Duodenal mucosa (tissue), 2 donors: Measurements from ENCODE around the gene EPS8L3.

ENCODE experiments used
- H3K27ac ChIP-seq: one replicate; pipeline ENCODE4 v1.7.0; 2013; ENCODE audit warnings: low read depth, low read length
- H3K27me3 ChIP-seq, 2 donors: one replicate each; pipeline ENCODE4 v1.7.0; 2013; ENCODE audit warnings: low read length in 2 of 2, control low read depth in 1 of 2; ENCODE audit not compliant: insufficient read depth in 2 of 2, control insufficient read depth in 1 of 2
- H3K36me3 ChIP-seq, 2 donors: one replicate each; pipeline ENCODE4 v1.7.0; 2013; ENCODE audit warnings: low read length in 2 of 2, control low read depth in 1 of 2; ENCODE audit not compliant: insufficient read depth in 2 of 2, control insufficient read depth in 1 of 2
- H3K4me1 ChIP-seq, 2 donors: one replicate each; pipeline ENCODE4 v1.7.0; 2013; ENCODE audit warnings: low read length in 2 of 2, control low read depth in 1 of 2; ENCODE audit not compliant: insufficient read depth in 2 of 2, control insufficient read depth in 1 of 2
- H3K4me3 ChIP-seq, 2 donors: one replicate each; pipeline ENCODE4 v1.7.0; 2013; ENCODE audit warnings: low read length in 2 of 2, low read depth in 1 of 2
- H3K9ac ChIP-seq, 2 donors: one replicate each; pipeline ENCODE4 v1.7.0; 2013; ENCODE audit warnings: low read length in 2 of 2, low read depth in 1 of 2
- H3K9me3 ChIP-seq, 2 donors: one replicate each; pipeline ENCODE4 v1.7.0; 2013; ENCODE audit warnings: low read length in 2 of 2, control low read depth in 1 of 2; ENCODE audit not compliant: control insufficient read depth in 1 of 2

The EPS8L3 gene

DNA sequence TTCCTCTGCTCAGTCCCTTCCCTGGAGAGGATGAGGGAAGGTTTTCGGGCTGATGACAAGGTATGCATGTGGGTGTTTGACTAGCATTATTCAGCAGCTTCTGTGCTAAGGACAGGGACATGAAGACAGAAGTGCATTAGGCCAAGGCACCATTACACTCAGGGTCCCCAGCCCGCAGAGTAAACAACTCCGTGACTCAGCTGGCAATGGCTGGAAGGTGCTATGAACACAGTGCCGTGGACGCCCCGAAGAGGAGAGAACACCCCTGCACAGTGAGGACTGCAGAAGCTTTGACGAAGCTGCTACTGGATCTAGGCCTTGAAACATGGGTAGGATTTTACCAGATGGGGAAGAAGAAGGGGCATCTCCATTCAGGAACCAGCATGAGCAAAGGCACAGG lies 13.7 kb upstream of the EPS8L3 start:
- Histone ChIP-seq H3K27me3 (no peaks in the 10 kb centered on the region), H3K36me3 (no peaks in the 10 kb centered on the region), H3K9ac (no peak overlapping the region), H3K4me1 (peaks cover 5 to 6% of the 10 kb centered on the region in 2 donors), H3K9me3 (no peaks in the 10 kb centered on the region), H3K4me3 (no peak overlapping the region), H3K27ac (no peak overlapping the region)

DNA sequence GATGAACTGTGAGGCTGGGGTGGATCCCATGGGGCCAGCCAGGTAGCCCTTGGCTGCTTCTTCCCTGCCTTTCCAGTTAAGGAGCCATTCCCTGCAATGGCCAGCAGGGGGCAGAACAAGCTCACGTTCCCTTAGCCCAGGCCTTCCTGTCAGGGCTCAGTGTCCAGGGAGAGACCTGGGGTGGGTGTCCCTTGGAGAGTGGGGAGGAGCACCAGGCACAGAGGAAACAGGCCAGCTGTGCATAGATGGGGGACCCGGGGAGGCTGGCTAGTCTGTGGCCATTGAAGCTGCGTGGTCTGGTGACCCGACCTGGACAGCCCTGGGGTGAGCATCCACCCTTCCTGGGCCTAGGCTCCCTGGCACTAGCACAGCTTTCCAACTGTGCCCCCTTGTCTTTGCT lies 13.2 kb upstream of the EPS8L3 start:
- no peak overlapping the region for H3K27ac ChIP-seq
- H3K9me3 ChIP-seq = no peaks in the 10 kb centered on the region
- H3K4me1 ChIP-seq = peaks cover 8 to 11% of the 10 kb centered on the region in 2 donors
- no peak overlapping the region for H3K9ac ChIP-seq
- no peaks in the 10 kb centered on the region for H3K27me3 ChIP-seq
- H3K4me3 ChIP-seq = no peak overlapping the region
- no peaks in the 10 kb centered on the region for H3K36me3 ChIP-seq

DNA sequence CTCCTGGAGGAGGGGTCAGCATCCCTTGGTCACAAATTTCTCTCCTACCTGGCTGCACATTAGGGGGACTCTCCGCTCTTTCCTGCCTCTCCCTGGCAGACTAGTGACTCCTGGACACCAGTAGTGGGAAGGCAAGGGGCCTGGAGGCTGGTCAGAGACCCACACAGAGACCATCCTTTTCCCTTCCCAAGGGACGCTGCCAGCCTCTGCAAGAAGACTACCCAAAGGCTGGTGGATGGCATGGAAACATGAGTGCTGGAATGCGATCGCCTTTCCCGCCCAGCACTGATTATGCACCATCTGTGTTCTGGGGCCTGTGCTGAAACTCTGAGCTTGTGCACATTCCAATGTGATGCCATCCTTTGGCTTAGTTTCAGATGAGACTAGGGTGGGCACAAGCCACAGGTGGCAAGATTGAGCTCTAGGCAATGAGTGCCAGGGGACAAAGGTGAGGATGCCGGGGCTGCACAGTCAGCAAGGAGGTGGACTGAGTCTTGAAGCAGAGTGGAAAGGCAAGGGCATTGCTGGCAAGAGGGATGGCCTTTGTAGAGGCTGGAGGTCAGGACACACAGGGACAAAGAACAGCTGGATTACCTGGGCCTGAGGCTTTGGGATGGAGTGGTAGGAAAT lies 12.6 kb upstream of the EPS8L3 start:
- Histone ChIP-seq H3K4me1 (peaks cover 11 to 16% of the 10 kb centered on the region in 2 donors), H3K36me3 (no peaks in the 10 kb centered on the region), H3K9me3 (no peaks in the 10 kb centered on the region), H3K4me3 (no peak overlapping the region), H3K27ac (no peak overlapping the region), H3K9ac (no peak overlapping the region), H3K27me3 (no peaks in the 10 kb centered on the region)

DNA sequence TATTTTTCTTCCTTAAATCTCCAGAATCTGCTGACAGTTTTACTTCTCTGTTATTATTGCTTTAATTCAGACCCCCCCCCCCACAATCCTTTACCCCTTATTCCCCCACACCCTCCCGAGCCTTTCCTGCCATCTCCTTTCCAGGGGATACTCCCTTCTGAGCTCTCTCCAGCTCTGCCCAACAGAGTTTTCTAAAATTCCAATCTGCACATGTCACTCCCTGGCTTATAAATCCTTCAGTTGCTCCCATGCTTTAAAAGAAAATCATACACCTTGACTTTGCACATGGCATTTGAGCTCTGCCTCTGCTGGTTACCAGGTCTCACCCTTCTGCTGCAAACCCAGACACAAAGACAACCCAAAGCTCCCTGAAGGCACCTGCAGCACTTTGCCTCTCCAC lies 11.7 kb upstream of the EPS8L3 start:
- no peaks in the 10 kb centered on the region for H3K9me3 ChIP-seq
- H3K27me3 ChIP-seq = no peaks in the 10 kb centered on the region
- H3K27ac ChIP-seq = no peak overlapping the region
- no peak overlapping the region for H3K4me3 ChIP-seq
- no peak overlapping the region for H3K9ac ChIP-seq
- H3K36me3 ChIP-seq = no peaks in the 10 kb centered on the region
- peaks cover 11 to 16% of the 10 kb centered on the region in 2 donors for H3K4me1 ChIP-seq

DNA sequence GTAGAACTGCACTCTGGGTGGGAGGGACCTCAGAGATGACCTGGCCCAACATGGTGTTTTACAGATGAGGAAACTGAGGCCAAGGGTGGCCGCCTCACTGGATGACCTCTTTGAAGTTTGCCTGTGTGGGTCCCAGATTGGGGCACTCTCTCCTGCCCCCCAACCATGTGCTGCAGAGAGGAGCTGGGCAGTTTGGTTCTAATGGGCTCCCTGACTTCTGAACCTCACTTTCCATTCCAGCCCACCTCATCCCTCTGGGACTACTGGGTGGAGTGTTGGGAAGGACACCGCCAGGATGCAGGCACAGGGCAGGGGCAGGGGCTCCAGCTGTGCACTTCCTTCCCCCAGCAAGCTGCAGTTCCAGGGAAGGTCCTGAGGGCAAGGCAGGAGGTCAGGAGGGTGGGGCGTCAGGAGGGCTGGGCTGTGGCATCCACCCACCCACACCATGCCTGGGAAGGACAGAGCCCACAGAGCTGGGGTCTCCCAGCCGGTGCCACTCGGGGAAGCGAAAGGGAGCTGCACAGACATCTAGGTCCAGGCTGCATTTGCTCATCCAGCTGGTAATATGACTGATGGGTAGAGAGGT lies 10.3 kb upstream of the EPS8L3 start:
- Histone ChIP-seq H3K9ac (no peak overlapping the region), H3K4me1 (peaks cover 11 to 16% of the 10 kb centered on the region in 2 donors), H3K4me3 (no peak overlapping the region)

DNA sequence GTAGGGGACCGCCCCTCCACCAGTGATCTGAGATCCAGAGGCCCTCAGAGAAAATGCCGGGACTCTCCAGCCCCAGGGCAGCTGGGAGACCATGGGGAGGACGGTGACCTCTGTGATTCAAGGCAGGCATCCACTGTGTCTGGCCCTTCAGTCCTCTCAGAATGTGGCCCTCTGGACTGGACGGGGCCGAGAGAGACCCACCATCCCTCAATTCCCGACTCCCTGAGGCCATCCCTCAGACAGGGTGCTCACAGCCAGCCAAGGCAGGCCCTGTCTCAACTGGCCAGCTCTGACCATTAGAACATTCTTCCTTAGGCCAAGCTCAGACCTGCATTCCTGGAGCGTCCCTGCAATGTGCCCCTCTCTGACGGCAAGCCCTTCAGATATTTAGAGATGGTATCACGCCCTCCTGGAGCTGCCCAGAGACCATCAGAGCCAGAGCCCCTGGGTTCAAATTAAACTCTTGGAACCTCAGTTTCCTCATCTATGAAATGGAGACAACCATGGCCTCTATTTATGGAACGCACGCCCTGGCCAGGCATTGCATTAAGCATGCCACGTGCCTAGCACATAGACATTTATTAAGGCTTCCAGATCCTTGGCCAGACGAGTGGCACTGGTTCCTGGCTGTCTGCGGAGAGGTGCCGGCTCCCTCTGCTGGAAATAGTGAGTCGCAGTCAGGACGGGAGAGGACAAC lies 9.6 kb upstream of the EPS8L3 start:
- Histone ChIP-seq H3K4me1 (peaks cover 11 to 16% of the 10 kb centered on the region in 2 donors), H3K9ac (no peak overlapping the region), H3K27ac (no peak overlapping the region), H3K36me3 (no peaks in the 10 kb centered on the region), H3K4me3 (no peak overlapping the region), H3K27me3 (no peaks in the 10 kb centered on the region), H3K9me3 (no peaks in the 10 kb centered on the region)

More for the DNA sequence above, 10.3 kb upstream of the EPS8L3 start:
- Histone ChIP-seq H3K27ac (no peak overlapping the region), H3K27me3 (no peaks in the 10 kb centered on the region), H3K9me3 (no peaks in the 10 kb centered on the region), H3K36me3 (no peaks in the 10 kb centered on the region)

DNA sequence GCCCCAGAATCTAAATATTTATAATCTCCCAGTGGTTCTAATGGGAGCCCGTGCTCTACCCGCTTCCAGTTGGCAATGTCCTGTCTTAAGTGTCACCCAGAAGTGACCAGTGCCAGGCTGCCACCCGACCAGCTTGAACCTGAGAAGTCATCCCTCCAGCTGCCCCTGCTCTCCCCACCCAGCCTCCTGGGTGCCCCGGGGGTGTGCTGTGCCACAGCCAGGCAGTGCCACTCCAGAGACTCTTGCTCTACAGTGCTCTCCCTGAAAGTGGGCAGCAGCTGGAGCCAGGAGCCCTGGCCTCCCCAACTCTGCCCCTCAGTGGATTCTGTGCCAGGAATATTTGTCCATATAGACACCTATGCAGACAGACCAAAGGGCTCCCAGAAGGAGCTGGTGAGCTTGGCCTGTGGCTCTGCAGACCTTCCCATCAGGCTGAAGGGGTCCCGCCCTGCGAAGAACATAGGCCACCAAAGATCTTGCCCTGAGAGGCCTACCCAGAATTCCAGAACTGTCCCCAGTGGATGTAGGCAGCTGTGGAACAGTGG lies 9.0 kb upstream of the EPS8L3 start:
- Histone ChIP-seq H3K4me3 (no peak overlapping the region), H3K27ac (no peak overlapping the region), H3K4me1 (peaks cover 17 to 22% of the 10 kb centered on the region in 2 donors), H3K27me3 (no peaks in the 10 kb centered on the region), H3K36me3 (no peaks in the 10 kb centered on the region), H3K9ac (no peak overlapping the region), H3K9me3 (no peaks in the 10 kb centered on the region)

DNA sequence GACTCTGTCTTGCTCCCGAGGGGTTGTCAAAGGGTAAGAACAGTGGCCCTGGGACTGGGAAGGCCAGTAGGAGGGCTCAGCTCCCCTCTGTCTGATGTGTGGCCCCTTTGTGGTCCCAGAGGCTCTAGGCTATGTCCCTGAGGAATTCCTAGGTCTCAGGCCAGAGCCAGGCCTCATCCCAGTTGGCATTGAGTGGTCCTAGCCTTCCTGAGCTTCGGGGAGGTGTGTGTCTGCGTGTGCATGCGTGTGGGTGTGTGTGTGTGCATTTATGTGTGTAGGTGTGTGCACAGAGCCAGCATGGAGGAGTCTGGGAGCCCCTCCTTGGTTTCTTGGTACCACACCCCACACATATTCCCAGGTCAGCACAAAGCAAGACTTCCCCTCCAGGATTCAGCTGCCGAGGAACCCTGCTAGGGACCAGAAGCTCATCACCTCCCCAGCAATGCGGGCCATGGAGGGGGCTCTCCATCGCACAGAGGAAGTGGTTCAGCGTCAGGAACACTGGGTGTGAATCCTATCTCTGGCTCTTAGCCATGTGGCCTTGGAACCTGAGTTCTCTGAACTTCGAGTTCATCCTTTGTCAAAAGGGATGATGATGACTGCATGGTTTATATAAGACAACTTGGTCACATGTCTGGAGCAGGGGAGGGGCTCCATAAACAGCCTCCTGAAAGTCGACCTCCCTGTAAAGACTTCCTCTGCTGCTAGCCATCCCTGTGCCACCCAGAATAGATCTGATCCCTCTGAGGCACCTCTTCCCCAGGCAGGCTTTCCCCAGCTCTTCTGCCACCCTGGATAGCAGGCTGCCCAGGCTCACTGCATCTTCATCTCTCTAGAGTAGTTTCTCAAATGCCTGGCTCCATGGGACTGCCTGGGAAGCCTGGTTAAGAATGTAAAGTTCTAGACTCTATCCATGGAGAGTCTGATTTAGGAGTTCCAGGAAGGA lies 8.3 kb upstream of the EPS8L3 start:
- Histone ChIP-seq H3K4me3 (no peak overlapping the region), H3K9me3 (no peaks in the 10 kb centered on the region), H3K27me3 (no peaks in the 10 kb centered on the region), H3K36me3 (no peaks in the 10 kb centered on the region), H3K27ac (no peak overlapping the region), H3K9ac (no peak overlapping the region), H3K4me1 (peaks cover 24 to 29% of the 10 kb centered on the region in 2 donors)

DNA sequence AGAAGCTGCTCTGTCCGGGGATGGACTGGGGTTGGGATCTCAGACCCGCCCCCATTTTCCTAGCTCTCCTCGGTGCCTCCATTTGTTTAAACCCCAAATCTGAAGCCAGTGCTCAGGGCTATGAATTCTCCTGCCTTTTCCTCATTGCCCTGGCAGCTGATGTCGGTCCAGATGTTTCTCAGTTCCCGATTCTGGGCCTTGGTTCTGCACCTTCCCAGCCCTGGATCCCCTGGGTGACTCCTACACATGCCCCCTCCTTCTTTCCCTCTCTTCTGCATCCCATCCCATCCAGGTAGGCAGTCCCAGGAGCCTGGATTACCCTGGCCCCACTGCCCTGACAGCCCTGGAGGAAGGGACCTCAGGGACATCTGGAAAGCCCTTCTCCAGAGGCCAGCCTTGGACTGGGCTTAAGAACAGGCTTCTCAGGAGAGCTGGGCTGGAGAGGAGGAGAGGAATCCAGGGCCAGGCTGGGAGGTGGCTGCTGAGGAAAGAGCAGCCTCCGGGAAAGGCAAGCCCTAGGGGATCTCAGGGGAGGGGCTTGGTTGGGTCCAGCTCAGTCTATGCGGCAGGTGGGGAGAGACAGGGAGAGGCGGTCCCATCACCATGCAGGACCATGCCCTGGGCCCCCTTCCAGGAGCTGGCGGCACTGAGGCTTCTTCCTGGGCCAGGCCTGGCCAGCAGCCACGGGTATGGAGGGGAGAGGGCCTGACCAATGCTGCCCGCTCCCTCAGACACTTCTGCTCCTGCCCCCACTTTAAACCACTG lies 6.8 kb upstream of the EPS8L3 start:
- H3K27me3 ChIP-seq = no peaks in the 10 kb centered on the region
- H3K36me3 ChIP-seq = no peaks in the 10 kb centered on the region
- H3K4me3 ChIP-seq = no peak overlapping the region
- H3K9ac ChIP-seq = no peak overlapping the region
- H3K9me3 ChIP-seq = no peaks in the 10 kb centered on the region
- peaks cover 37 to 38% of the 10 kb centered on the region in 2 donors for H3K4me1 ChIP-seq
- H3K27ac ChIP-seq = no peak overlapping the region
